A673 (cell line): ENCODE data around the gene BTC. TPM values are rescaled to one million over a fixed set of nuclear protein-coding genes. Genes with fewer than 3 reads are reported as not detected.

Experiments
- BruUV-seq: library from RNA; stranded (reverse); fragments of 400-500 nt; replicated peaks from 2 replicates; lab custom pipeline; 2021; lab: Mats Ljungman, UMichigan
- CTCF ChIA-PET: fragments of 300-600 bp; sonication (Branson Sonifier 250); formaldehyde crosslinking; loops from one replicate; lab custom pipeline; 2022; ENCODE audit warnings: antibody characterized with exemption; lab: Charles Lee
- POLR2A ChIA-PET: fragments of 300-600 bp; sonication (Branson Sonifier 250); formaldehyde crosslinking; loops from one replicate; lab custom pipeline; 2022; ENCODE audit warnings: antibody characterized with exemption; ENCODE audit not compliant: low non-redundant PET; lab: Charles Lee
- DNase-seq: peaks from one replicate; pipeline ENCODE4 v3.0.0-alpha.2; 2015; ENCODE audit warnings: low spot score
- H3K27ac ChIP-seq: fragments of 200-600 bp; sonication (generic); 2 replicates; pipeline ENCODE4 v1.5.1; 2016; ENCODE audit warnings: mixed run types, low read depth, mild to moderate bottlenecking, mixed read lengths, antibody characterized with exemption, low read length; ENCODE audit not compliant: poor library complexity, severe bottlenecking
- H3K27me3 ChIP-seq: fragments of 200-600 bp; sonication (generic); replicated peaks from 2 replicates; pipeline ENCODE4 v1.6.1; 2017; ENCODE audit warnings: mixed run types, low read depth, mild to moderate bottlenecking, mixed read lengths, antibody characterized with exemption, low read length; ENCODE audit not compliant: insufficient read depth, poor library complexity
- H3K36me3 ChIP-seq: fragments of 200-600 bp; sonication (generic); 2 replicates; pipeline ENCODE4 v1.6.1; 2016; ENCODE audit warnings: mixed run types, mild to moderate bottlenecking, mixed read lengths, antibody characterized with exemption, low read length; ENCODE audit not compliant: insufficient read depth, poor library complexity, severe bottlenecking
- H3K4me1 ChIP-seq: fragments of 200-600 bp; sonication (generic); 2 replicates; pipeline ENCODE4 v1.6.1; 2017; ENCODE audit warnings: mixed run types, mild to moderate bottlenecking, mixed read lengths, antibody characterized with exemption, low read length; ENCODE audit not compliant: insufficient read depth, poor library complexity, severe bottlenecking
- H3K4me3 ChIP-seq: fragments of 200-600 bp; sonication (generic); 2 replicates; pipeline ENCODE4 v1.5.1; 2016; ENCODE audit warnings: low read depth, mixed run types, mild to moderate bottlenecking, mixed read lengths, low read length; ENCODE audit not compliant: poor library complexity, severe bottlenecking
- H3K9me3 ChIP-seq: fragments of 200-600 bp; sonication (generic); 2 replicates; pipeline ENCODE4 v1.6.1; 2016; ENCODE audit warnings: mixed run types, low read depth, mild to moderate bottlenecking, mixed read lengths, antibody characterized with exemption, low read length; ENCODE audit not compliant: poor library complexity, severe bottlenecking
- CTCF ChIP-seq: fragments of 300-800, 200-600 bp; sonication (generic); conservative IDR thresholded peaks from 2 replicates; pipeline ENCODE4 v1.5.1; 2017; ENCODE audit warnings: low read depth, mild to moderate bottlenecking, antibody characterized with exemption, low read length, moderate library complexity, mixed read lengths
- EZH2 ChIP-seq: fragments of 200-600 bp; sonication (generic); IDR thresholded peaks from 2 replicates; pipeline ENCODE4 v1.6.1; 2017; ENCODE audit warnings: borderline replicate concordance, low read depth, mild to moderate bottlenecking, mixed read lengths, antibody characterized with exemption, low read length; ENCODE audit not compliant: poor library complexity, severe bottlenecking
- intact Hi-C: fragments of 100-400 bp; cut with micrococcal nuclease; formaldehyde crosslinking; loops from one replicate; pipeline ENCODE4 v1.10.0; 2022; ENCODE audit not compliant: unreplicated experiment
- total RNA-seq: library from RNA; stranded (reverse); gene quantifications from 2 replicates; pipeline ENCODE4 v1.2.3, GENCODE V29; 2021

BTC gene
- total RNA-seq, 1 experiment from 2014 or later = 0.11 TPM

DNA sequence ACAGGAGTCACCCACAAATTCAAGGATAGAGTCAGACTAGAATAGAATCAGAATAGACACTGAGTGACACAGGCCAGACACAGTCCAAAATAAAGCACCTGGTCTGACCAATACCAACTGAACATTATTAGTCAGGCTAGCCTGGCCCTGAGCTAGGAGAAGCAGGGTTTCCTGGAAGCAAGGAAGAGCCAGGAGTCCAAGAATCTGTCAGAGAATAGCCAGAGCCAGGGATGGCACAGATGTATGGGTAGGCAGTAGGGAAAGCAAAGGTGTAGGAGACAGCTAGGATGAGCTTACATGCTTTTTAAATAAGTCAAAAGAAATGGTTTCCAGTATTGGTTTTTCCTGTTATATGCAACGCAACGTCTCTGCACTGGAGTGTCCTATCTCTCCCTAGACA, 3.7 kb downstream of the BTC start:
- no TSS peak for BruUV-seq
- POLR2A ChIA-PET = no interaction called here
- Histone ChIP-seq H3K4me3 (no peak overlapping the region), H3K27ac (no peak overlapping the region), H3K36me3 (no peaks in the 10 kb centered on the region), H3K27me3 (no peaks in the 10 kb centered on the region), H3K4me1 (no peaks in the 10 kb centered on the region), H3K9me3 (no peaks in the 10 kb centered on the region)
- intact Hi-C loops = no loop called here
- DNase-seq = no peak
- CTCF ChIA-PET = no interaction called here
- TF ChIP-seq CTCF (no peak), EZH2 (no peak)

- TF ChIP-seq EZH2 (no peak), CTCF (no peak)
- intact Hi-C loops = no loop called here
- no peak for DNase-seq
- Histone ChIP-seq H3K36me3 (no peaks in the 10 kb centered on the region), H3K27me3 (no peaks in the 10 kb centered on the region), H3K27ac (no peak overlapping the region), H3K4me3 (no peak overlapping the region), H3K4me1 (no peaks in the 10 kb centered on the region), H3K9me3 (no peaks in the 10 kb centered on the region)
- POLR2A ChIA-PET = no interaction called here
- BruUV-seq = no TSS peak
- CTCF ChIA-PET = no interaction called here
Measured at GRCh38 chr4:74789518-74789917, 4.8 kb downstream of the BTC start.

DNA sequence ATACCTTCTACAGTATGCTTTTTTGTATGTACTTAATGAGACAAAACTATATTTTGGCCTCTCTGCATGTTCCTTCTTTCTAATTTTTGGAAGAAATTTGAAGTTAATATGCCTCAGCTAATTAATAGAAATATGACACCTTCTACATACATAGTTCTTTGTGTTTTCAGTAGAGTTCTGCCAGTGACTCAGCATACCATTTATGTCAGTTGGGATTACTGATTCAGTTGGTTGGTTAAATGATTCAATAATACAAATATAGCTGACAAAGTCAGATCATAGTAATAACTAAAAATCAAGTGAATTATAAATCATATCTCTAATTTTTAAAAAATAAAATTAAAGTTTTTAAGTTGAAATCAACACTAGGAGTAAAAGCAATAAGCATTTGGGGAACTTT, 16.8 kb downstream of the BTC start:
- TF ChIP-seq CTCF (no peak), EZH2 (no peak)
- no peaks in the 10 kb centered on the region for H3K9me3 ChIP-seq
- no peak overlapping the region for H3K4me3 ChIP-seq
- ChIA-PET POLR2A (no interaction called here), CTCF (no interaction called here)
- no peaks in the 10 kb centered on the region for H3K4me1 ChIP-seq
- no TSS peak for BruUV-seq
- no peaks in the 10 kb centered on the region for H3K27me3 ChIP-seq
- H3K27ac ChIP-seq = no peak overlapping the region
- DNase-seq = no peak
- intact Hi-C loops = no loop called here
- H3K36me3 ChIP-seq = no peaks in the 10 kb centered on the region
